Fibroblast of mammary gland (primary cell): ENCODE results near the gene GPR26.

Experiments used
- DNase-seq: peaks from one replicate; pipeline ENCODE4 v3.0.0-alpha.2; 2010; ENCODE audit warnings: low read depth
- H3K4me3 ChIP-seq: 2 replicates; pipeline ENCODE4 v1.5.1; 2011; ENCODE audit warnings: low read depth, mild to moderate bottlenecking, low read length, moderate library complexity; ENCODE audit not compliant: control insufficient read depth
- CTCF ChIP-seq: conservative IDR thresholded peaks from 2 replicates; pipeline ENCODE4 v1.5.1; 2011; ENCODE audit warnings: low read depth, low read length, inconsistent platforms; ENCODE audit not compliant: control insufficient read depth, insufficient read depth

The GPR26 gene

GRCh38 chr10:123677556-123677955 lies 11.4 kb downstream of the GPR26 start:
- H3K4me3 ChIP-seq = no peak overlapping the region
- DNase-seq = no peak
- no peak for TF ChIP-seq CTCF

- H3K4me3 ChIP-seq = no peak overlapping the region
- TF ChIP-seq CTCF = no peak
- DNase-seq = no peak
Observed at GRCh38 chr10:123678376-123678775, 12.2 kb downstream of the GPR26 start.

DNA sequence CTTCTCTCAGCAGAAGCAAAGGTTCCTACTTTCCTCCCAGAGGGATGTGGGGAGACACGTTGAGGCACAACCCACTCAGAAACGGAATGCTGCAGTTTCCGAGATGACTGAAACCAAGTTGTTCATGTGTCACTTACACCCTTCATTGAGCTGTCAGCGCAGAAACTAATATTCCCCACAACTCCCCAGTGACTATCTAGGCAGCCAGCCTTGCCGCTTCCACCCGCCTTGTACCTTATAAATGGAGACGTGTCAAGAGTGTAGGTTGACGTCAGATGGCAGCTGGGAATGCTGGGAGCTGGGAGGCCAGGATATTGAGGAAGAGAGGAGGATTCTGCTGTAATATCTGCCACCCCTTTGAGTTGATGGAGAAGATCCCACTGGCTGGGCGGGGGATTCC lies 15.1 kb downstream of the GPR26 start:
- TF ChIP-seq CTCF = no peak
- no peak overlapping the region for H3K4me3 ChIP-seq
- no peak for DNase-seq

GRCh38 chr10:123682477-123682876 lies 16.3 kb downstream of the GPR26 start:
- TF ChIP-seq CTCF = no peak
- DNase-seq = no peak

GRCh38 chr10:123683459-123683858 lies 17.3 kb downstream of the GPR26 start:
- no peak for DNase-seq
- no peak overlapping the region for H3K4me3 ChIP-seq
- TF ChIP-seq CTCF = no peak

More at GRCh38 chr10:123682477-123682876, 16.3 kb downstream of the GPR26 start:
- no peak overlapping the region for H3K4me3 ChIP-seq

DNA sequence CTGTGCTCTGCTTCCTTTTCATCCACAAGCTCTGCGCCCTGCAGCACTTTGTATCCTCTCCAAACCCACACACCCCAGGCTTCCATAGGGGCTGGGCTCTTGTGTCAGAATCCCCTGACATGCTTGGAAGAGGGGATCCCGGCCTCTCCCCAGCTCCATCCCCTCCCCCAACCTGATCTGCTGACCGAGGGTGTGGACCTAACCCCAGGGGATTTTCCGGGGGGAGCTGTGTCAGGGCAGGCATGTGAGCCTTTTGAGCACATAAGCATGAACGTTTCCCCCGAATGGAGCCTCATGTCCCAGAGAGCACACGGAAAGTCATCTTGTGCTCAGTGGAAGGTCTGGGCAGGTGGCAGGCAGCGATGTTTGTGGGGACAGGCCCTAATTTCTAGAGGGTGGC lies 17.7 kb downstream of the GPR26 start:
- TF ChIP-seq CTCF = no peak
- H3K4me3 ChIP-seq = no peak overlapping the region
- no peak for DNase-seq

- H3K4me3 ChIP-seq = no peak overlapping the region
- DNase-seq = no peak
- TF ChIP-seq CTCF = no peak
Observed at GRCh38 chr10:123685260-123685659, 19.1 kb downstream of the GPR26 start.
